ENCODE measurements around the gene CALHM3. TPM values are rescaled to one million over a fixed set of nuclear protein-coding genes. Genes with fewer than 3 reads are reported as not detected.

CALHM3 gene
- total RNA-seq, 2 experiments from 2014 or later, result not detected

DNA sequence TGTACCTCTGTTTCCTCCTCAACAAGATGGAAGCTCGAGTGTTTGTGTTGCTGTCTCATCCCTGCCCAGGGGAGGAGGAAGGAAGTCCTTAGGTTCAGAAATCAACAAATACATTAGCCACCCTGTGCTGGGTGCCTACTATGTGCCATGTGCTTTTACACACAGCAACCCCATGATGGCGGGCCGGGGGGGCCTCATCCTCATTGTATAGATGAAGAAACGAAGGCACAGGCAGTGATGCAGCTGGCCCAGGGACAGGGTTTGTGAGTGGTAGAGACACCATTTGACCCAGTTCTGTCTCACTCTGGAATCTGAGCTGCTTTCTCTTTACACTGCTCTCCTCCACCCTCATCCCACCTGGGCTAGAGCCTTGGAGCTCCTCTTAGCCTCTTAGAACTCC lies 25.0 kb downstream of the CALHM3 start:
- intact Hi-C loops (cut with micrococcal nuclease; ENCODE audit: unreplicated experiment), result no loop called here
- peaks cover 10% of the 10 kb centered on the region for H3K4me1 ChIP-seq (ENCODE audit: insufficient read depth, low read length, poor library complexity, severe bottlenecking)

DNA sequence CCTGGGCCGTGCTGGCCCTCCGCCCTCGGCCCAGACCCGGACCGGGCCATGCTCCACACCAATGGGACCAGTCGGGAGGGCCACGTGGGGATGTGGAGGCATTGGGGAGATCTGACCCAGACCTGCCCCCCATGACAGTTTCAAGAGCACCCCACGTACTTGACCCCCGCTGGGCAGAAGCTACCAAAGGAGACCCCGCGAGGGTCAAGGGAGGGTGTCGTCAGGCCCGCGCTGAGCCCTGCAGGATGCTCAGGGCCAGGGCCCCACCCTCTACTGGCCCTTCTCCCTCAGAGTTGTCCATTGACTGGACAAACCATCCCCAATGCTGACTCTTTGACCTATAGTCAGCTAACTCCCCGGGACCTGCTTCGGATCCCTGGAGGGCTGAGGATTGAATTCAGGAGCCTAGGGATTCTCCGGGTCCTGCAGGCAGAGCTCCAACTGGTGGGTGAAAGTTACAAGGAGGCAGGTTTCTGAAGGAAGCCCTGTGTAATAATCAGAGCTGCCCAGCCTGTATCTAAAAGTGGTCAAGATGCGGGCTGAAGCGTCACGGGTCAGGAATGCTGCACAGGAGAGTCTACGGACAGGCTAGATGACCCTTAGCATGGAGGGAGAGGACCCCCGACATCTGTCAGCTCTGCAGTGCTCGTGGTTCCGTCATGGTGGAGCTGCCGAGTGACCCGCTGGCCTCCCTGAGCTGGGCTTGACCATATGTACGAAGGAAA lies 26.4 kb downstream of the CALHM3 start:
- H3K79me2 ChIP-seq (ENCODE audit: insufficient read depth, low read depth, low read length), result no peaks in the 10 kb centered on the region
- peaks cover 4% of the 10 kb centered on the region for H3K4me1 ChIP-seq (ENCODE audit: insufficient read depth, low read length, poor library complexity, severe bottlenecking)
- no peaks in the 10 kb centered on the region for H3K9me2 ChIP-seq (ENCODE audit: insufficient read depth, low read length)
- H3K36me3 ChIP-seq (ENCODE audit: insufficient read depth, low read length), result peaks cover 12% of the 10 kb centered on the region
- no peak for DNase-seq (ENCODE audit: low spot score)
- H3K4me3 ChIP-seq (ENCODE audit: low read depth, low read length, poor library complexity, severe bottlenecking), result no peak overlapping the region
- H3K4me2 ChIP-seq (ENCODE audit: low read length), result peak overlapping the region; percentile 1; the same call in 1 of the 2 replicates
- POLR2A ChIA-PET, result no interaction called here
- TF ChIP-seq, protein P1, sequence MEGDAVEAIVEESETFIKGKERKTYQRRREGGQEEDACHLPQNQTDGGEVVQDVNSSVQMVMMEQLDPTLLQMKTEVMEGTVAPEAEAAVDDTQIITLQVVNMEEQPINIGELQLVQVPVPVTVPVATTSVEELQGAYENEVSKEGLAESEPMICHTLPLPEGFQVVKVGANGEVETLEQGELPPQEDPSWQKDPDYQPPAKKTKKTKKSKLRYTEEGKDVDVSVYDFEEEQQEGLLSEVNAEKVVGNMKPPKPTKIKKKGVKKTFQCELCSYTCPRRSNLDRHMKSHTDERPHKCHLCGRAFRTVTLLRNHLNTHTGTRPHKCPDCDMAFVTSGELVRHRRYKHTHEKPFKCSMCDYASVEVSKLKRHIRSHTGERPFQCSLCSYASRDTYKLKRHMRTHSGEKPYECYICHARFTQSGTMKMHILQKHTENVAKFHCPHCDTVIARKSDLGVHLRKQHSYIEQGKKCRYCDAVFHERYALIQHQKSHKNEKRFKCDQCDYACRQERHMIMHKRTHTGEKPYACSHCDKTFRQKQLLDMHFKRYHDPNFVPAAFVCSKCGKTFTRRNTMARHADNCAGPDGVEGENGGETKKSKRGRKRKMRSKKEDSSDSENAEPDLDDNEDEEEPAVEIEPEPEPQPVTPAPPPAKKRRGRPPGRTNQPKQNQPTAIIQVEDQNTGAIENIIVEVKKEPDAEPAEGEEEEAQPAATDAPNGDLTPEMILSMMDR (conservative IDR thresholded peaks at IDR 0.05; ENCODE audit: low read length), result no peak
- TF ChIP-seq EZH2phosphoT487 (IDR thresholded peaks at IDR 0.05; ENCODE audit: borderline replicate concordance, low read depth, low read length), result no peak
- no peak overlapping the region for H3K27ac ChIP-seq (ENCODE audit: low read depth, low read length, poor library complexity, severe bottlenecking)
- no peaks in the 10 kb centered on the region for H3K9me3 ChIP-seq (ENCODE audit: low read length)
- intact Hi-C loops (cut with micrococcal nuclease; ENCODE audit: unreplicated experiment), result loop anchor here (2.0 kb wide), 1 partner anchor 26 kb away; no protein-coding TSS in a partner anchor
- CTCF ChIA-PET (ENCODE audit: unreplicated experiment), result no interaction called here
- H4K20me1 ChIP-seq (ENCODE audit: insufficient read depth, low read length), result no peaks in the 10 kb centered on the region
- no TSS peak for BruUV-seq (replicated peaks)
- H2AFZ ChIP-seq (ENCODE audit: low read length), result no peak overlapping the region

More for the DNA sequence above, 25.0 kb downstream of the CALHM3 start:
- H3K4me3 ChIP-seq (ENCODE audit: low read depth, low read length, poor library complexity, severe bottlenecking), result no peak overlapping the region
- TF ChIP-seq EZH2phosphoT487 (IDR thresholded peaks at IDR 0.05; ENCODE audit: borderline replicate concordance, low read depth, low read length), result no peak
- TF ChIP-seq, protein P1 (conservative IDR thresholded peaks at IDR 0.05; ENCODE audit: low read length), result no peak
- H3K79me2 ChIP-seq (ENCODE audit: insufficient read depth, low read depth, low read length), result no peaks in the 10 kb centered on the region
- H3K9me2 ChIP-seq (ENCODE audit: insufficient read depth, low read length), result no peaks in the 10 kb centered on the region
- no peak overlapping the region for H3K27ac ChIP-seq (ENCODE audit: low read depth, low read length, poor library complexity, severe bottlenecking)
- no peak overlapping the region for H3K4me2 ChIP-seq (ENCODE audit: low read length)
- CTCF ChIA-PET (ENCODE audit: unreplicated experiment), result no interaction called here
- H2AFZ ChIP-seq (ENCODE audit: low read length), result no peak overlapping the region
- peaks cover 5% of the 10 kb centered on the region; the same call in 1 of the 2 replicates for H3K36me3 ChIP-seq (ENCODE audit: insufficient read depth, low read length)
- DNase-seq (ENCODE audit: low spot score), result no peak
- H4K20me1 ChIP-seq (ENCODE audit: insufficient read depth, low read length), result no peaks in the 10 kb centered on the region
- BruUV-seq (replicated peaks), result TSS peak; percentile 42
- H3K9me3 ChIP-seq (ENCODE audit: low read length), result no peaks in the 10 kb centered on the region
- POLR2A ChIA-PET, result interaction anchor here (1.3 kb wide), 1 partner anchor 12 kb away, joined by 4 read pairs; no protein-coding TSS in a partner anchor
